HG03039 (cell line): ENCODE data around the gene CHCHD6.
"Not testable (repeated sequence)": the region's sequence is repeated elsewhere in the genome, so short reads cannot be mapped to it uniquely, and the experiment has no call there.

Experiments
- ATAC-seq: cut with Tn5 transposase; IDR thresholded peaks from one replicate; pipeline ENCODE4 v1.9.1; 2021; ENCODE audit warnings: mild to moderate bottlenecking, moderate library complexity; ENCODE audit not compliant: unreplicated experiment

CHCHD6 gene

DNA sequence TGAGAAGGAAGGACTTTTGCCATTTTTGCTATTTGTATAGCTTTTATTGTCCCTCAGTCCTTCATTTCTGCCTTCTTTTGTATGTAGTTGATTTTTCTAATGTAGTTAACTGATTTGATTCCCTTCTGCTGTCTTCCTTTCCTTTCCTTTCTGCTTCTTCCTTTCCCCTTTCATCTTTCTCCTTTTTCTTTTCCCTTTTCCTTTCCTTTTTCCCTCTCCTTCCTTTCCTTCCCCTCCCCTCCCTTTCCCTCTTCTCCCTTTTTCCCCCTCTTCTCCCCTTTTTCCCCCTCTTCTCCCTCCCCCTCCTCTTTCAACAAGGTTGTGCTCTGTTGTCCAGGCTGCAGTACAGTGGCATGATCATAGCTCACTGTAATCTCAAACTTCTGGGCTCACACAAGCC, 59.0 kb downstream of the CHCHD6 start:
- ATAC-seq, result no peak

DNA sequence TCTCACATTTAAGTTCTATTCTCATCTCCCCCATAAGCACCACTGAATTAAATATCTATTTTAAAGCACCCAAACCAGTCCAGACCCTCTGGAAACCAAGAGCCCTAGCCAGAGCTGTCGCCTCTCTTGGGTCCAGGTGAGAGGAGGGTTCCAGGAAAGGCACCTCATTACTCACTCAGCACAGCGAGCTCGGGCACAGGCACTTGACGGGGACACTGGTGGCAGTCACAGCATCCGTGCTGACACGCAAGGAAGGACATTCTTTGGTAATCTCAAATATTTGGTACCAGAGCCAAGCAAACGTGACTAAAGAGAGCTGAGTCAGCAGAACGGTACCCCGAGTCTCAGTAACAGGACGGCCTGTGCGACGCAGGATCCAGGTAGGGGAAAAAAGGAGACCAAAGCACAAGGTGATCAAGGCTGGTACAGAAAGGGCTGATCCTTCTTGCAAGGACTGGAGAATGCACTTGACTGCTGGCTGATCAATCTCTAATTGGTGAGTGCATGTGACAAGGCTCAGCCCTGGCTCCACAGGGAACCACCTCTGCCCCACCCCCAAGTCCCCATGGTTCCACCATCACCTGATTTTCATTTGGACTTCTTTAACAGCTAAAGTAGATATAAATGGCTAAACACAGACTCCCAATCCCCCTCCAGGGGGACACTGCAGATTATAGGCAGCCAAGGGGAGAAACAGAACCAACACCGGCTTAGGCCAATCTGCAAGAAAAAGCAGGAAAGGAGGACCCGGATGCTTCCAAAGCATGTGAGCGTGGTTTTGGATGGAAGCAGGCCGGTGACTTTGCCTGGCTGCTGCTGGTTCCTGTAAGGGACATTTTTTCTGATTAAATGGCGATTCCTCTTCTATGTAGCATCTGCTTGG, 61.4 kb downstream of the CHCHD6 start:
- ATAC-seq, result no peak

GRCh38 chr3:126766653-126767052, 62.6 kb downstream of the CHCHD6 start:
- no peak for ATAC-seq

- ATAC-seq, result no peak
Measured at GRCh38 chr3:126768903-126769302, 64.9 kb downstream of the CHCHD6 start.

DNA sequence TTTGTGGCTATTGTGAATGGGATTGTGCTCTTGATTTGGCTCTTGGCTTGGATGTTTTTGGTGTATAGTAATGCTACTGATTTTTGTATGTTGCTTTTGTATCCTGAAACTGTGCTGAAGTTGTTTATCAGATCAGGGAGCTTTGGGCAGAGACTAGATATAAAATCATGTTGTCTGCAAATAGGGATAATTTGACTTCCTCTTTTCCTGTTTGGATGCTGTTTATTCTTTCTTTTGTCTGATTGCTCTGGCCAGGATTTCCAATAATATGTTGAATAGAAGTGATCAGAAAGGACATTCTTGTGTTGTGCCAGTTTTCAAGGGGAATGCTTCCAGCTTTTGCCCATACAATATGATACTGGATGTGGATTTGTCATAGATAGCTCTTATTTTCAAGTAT, 66.1 kb downstream of the CHCHD6 start:
- ATAC-seq, result no peak

DNA sequence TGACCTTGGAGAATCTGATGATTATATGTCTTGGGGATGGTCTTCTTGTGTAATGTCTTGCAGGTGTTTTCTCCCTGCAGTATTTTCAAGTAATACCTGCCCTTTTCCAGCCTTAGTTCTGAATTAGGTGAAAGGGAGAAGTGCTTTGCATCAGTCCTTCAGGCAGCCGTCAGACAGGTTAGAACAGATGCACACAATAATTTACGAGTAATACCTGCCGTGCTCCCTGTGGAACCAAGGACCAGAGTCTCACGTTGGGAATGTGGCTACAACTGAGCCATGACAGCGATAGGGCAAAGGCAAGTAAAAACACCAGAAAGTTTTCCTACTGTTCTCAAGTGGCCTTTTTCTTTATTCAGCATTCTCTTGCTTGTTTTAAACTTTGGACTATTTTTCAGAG, 69.1 kb downstream of the CHCHD6 start:
- ATAC-seq, result no peak

DNA sequence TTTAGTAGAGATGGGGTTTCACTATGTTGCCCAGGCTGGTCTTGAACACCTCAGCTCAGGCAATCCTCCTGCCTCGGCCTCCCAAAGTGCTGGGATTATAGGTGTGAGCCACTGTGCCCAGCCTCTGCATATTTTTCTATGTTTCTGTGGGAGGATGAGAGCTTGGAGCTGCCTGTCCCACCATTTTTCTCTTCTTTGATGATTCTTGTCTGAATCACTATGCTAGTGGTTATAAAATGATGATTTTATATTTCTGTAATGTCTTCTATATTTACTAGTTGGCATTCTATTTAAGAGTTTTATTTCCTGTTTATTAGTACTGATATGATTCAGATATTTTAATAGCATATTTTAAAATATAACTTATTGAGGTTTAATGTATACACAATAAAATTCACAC, 69.7 kb downstream of the CHCHD6 start:
- no peak for ATAC-seq

DNA sequence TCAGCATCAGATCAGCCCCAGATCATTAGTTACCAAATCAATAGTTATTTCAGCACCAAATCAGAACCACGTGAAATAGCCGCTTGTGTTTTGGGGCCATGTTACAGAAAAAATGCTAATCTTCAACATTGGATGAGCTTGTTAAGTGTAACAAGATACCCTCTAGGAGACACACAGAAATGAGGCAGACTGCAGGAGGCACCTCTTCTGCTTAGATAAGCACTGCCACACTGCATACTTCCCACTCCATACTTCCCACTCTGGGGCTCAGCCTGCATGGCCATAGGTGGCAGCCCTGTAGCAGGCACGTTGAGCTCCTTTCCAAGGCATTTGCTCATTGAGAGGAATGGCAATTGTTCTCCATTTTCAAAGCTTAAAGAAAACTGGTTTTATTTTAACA, 73.3 kb downstream of the CHCHD6 start:
- no peak for ATAC-seq

DNA sequence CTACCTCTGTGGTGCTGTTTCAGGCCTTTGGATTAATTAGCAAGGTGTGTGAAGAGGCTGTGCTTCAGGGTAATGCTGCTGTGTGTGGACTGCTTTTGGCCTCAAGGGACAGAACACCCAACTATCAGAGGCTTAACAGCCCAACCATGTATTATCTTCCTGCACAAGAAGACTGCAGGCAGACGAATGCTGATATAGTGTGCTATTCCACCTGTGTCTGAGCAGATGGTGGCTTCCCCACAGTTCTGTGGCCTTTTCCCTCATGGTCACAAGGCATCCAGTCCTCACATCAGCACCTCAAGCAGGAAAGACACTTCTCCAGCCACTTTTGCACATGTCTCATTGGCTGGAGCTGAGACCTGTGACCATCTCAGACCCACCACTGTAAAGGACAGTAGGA, 76.6 kb downstream of the CHCHD6 start:
- no peak for ATAC-seq

DNA sequence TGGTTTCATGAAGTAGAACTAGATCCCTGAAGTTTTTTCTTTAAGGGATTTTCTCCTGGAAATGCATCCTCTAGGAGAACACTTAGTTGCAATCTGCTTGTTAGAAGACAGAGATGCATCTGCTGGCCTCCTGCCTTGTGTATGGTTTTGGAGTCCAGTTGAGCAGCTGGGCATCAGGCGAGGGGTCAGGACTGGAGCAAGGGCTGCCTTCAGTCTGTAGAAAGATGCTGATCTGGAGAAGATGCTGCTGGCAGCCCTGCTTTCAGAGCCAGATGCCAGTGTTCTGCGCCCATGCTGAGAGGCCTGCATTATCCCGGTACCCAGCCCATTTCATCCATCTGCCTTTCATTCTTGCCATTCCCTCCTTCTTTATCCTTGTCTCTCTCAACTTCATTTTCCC, 77.4 kb downstream of the CHCHD6 start:
- no peak for ATAC-seq

DNA sequence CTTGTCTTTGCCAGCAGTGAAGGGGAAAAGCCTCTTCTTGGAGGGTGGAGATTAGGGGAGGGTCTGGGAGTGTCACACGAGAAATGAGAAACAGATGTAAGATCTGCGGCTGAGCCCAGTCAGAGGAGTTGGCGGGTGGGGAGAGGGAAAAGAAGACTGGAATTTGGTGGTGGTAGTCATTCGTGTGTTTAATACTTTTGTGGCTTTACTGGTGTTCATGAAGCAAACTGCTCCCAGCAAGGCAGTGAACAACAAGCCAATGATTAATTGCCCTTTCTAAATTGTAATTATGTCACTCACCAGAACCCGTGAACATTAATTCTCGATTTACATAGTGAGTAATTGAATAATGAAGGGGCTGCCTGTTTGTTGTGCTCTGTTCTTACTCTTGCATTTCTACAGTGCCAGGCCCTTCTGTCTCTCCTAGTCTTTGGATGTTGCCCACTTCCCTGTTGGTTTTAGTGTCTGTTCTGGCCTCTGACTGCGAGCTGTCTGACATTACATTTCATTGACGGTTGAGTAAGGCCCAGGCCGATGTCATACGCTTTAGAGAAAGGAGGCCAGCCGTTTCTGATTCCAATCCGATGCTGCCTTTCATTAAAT, 78.0 kb downstream of the CHCHD6 start:
- no peak for ATAC-seq

- ATAC-seq, result no peak
Measured at GRCh38 chr3:126782536-126782935, 78.5 kb downstream of the CHCHD6 start.

- ATAC-seq, result no peak
Measured at GRCh38 chr3:126784254-126784653, 80.2 kb downstream of the CHCHD6 start.

- not testable (repeated sequence) for ATAC-seq
Measured at GRCh38 chr3:126791320-126791719, 87.3 kb downstream of the CHCHD6 start.

DNA sequence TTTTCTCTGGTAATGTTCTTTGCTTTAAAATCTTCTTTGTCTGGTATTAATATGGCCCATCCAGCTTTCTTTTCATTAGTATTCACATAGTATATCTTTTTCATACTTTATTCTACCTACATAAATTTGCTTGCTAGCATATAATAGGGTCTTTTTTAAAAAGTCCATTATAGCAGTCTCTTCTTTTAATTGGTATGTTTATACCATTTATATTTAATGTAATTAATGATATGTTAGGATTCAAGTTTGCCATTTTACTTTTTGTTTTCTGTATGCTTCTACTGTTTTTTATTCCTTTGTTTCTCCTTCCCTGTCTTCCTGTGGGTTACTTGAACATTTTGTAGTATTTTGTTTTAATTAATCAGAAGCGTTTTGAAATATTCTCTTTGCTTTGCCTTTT, 89.0 kb downstream of the CHCHD6 start:
- no peak for ATAC-seq

- ATAC-seq, result no peak
Measured at GRCh38 chr3:126797563-126797962, 93.5 kb downstream of the CHCHD6 start.

- no peak for ATAC-seq
Measured at GRCh38 chr3:126798521-126798920, 94.5 kb downstream of the CHCHD6 start.

DNA sequence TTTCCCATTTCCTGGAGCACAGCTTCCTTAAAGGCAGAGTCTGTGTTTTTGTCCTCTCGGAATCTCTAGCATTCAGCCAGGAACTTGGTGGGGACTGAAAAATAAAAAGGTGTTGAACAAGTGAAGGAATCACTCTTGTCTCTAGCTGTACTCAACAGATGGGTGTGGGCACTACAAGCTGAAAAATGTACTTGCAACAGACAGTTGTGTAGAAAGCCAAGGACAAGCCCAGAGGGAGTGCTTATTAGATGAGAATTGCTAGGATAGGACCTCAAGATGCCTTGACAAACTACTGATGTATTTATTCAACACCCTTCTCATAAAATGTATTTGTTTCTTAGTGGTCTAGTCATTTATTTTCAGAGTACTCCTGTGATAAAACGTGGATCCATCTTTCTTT, 95.1 kb downstream of the CHCHD6 start:
- no peak for ATAC-seq

- not testable (repeated sequence) for ATAC-seq
Measured at GRCh38 chr3:126801312-126801711, 97.3 kb downstream of the CHCHD6 start.

DNA sequence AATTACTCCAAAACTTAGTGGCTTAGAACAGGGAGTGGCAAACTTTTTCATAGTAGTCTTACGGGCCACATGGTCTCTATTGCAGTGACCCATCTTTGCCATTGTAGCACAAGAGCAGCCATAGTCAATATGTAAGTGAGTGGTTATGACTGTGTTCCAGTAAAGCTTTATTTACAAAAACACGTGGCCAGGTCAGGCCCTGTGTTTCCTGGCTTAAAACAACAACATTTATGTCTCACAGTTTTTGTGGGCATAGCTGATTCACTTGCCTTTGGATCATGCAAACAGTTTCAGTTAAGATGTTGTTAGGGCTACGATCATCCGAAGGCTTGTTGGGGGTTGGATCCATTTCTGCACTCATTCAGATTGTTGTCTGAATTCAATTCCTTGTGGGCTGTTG, 103.8 kb downstream of the CHCHD6 start:
- ATAC-seq, result no peak

- ATAC-seq, result no peak
Measured at GRCh38 chr3:126811530-126811929, 107.5 kb downstream of the CHCHD6 start.

DNA sequence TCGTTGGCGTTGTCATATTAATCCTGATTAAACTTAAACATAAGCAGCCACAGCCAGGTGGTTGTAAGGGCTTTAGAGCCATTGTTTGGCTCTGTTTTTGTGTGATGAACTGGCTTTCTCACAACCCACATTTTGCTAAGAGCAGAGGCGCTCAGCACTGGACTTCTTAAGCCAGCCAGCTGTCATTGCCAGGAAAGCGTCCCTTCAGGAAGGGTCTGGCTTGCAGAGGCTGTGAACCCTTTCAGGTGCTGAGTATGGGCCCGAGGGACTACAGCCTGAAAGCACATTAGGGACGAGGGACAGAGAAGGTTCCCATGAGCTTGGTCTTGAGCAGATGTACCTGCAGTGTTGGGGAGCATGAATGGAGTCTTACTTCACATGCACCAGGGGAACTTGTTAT, 112.3 kb downstream of the CHCHD6 start:
- ATAC-seq, result no peak
